Activated naive CD4-positive, alpha-beta T cell treated with anti-CD3 and anti-CD28 coated beads for 36 hours (primary cell): ENCODE results near the gene ERC1. TPM values are rescaled to one million over a fixed set of nuclear protein-coding genes. Genes with fewer than 3 reads are reported as not detected.

Experiments
- CTCF ChIA-PET: fragments of 350-600 bp; sonication (Branson Sonifier 250); formaldehyde crosslinking; loops from one replicate; lab custom pipeline; 2021; ENCODE audit warnings: antibody characterized with exemption; lab: Charles Lee
- DNase-seq: peaks from one replicate; pipeline ENCODE4 v3.0.0-alpha.2; 2020
- H3K27ac Mint-ChIP-seq: one replicate; pipeline ENCODE4 v1.8.0; 2021; ENCODE audit warnings: mild to moderate bottlenecking, mixed read lengths
- H3K27me3 Mint-ChIP-seq: one replicate; pipeline ENCODE4 v1.8.0; 2021; ENCODE audit warnings: low read depth, mixed read lengths
- H3K36me3 Mint-ChIP-seq: one replicate; pipeline ENCODE4 v1.8.0; 2021; ENCODE audit warnings: low read depth, mixed read lengths
- H3K4me1 Mint-ChIP-seq: one replicate; pipeline ENCODE4 v1.8.0; 2021; ENCODE audit warnings: low read depth, mixed read lengths
- H3K4me3 Mint-ChIP-seq: one replicate; pipeline ENCODE4 v1.8.0; 2021; ENCODE audit warnings: mild to moderate bottlenecking, moderate library complexity, mixed read lengths
- H3K9me3 Mint-ChIP-seq: one replicate; pipeline ENCODE4 v1.8.0; 2021; ENCODE audit warnings: mixed read lengths
- intact Hi-C: fragments of 100-400 bp; cut with micrococcal nuclease; formaldehyde crosslinking; loops from one replicate; pipeline ENCODE4 v1.15.1; 2023
- total RNA-seq, 2 experiments: library from RNA; stranded (reverse); gene quantifications; one replicate each; pipeline ENCODE4 v1.2.3, GENCODE V29; 2021

ERC1 gene
- total RNA-seq, 2 experiments from 2014 or later = 17.4 to 20.7 TPM

DNA sequence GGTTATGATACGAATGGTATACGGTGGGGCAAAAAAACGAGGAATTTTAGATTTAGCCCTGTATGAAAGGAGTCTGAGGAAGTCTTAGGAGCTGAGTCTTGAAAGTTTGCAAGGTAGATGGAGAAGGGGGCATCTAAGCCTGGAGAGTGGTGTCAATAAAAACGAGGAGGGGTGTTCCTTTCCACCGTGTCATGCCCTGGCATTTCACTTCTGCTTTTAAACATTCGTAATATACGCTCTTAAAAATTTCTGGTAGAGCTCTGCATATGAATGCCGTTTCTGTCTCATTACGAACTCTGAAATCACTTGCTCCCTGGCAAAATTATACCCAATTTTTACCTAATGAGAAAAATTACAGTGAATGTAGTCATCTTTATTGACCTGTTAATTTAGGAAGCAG, 170.2 kb downstream of the ERC1 start:
- Mint-ChIP-seq H3K27ac (no peak overlapping the region), H3K4me1 (peaks cover 2% of the 10 kb centered on the region), H3K27me3 (no peaks in the 10 kb centered on the region), H3K4me3 (no peak overlapping the region), H3K9me3 (no peaks in the 10 kb centered on the region), H3K36me3 (peaks cover 4% of the 10 kb centered on the region)
- no peak for DNase-seq
- intact Hi-C loops = no loop called here
- CTCF ChIA-PET = no interaction called here

DNA sequence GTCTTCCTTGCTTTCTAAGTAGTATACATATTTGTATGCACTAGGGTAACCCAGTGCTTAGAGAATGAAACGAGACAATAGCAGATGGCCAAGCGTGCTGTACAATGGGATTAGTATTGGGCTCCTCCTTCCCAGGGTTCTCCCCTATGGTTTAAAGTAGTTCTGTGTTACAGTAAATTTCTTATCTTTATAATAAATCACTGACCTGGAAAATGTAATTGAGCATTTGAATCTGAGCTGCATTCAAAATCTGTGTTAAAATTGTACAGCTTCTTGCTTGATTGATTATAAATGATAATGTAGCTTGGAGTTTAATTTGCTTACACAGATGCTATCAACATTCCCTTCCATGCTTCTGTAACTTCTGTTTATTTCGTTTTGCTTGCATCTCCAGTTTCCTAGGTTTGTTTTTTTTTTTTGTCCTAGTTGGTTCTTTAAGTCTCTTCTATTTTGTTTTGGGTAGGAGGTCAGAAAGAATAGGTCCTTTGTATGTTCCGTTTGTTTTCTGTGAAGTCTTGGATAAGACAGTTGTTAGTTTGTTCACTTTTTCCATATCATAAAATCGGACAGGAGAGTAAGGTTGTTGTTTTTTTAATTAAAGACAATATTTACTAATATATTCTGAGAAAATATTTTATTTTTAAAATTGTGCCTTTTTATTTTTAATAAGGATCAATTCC, 171.2 kb downstream of the ERC1 start:
- intact Hi-C loops = no loop called here
- no peak for DNase-seq
- Mint-ChIP-seq H3K27ac (no peak overlapping the region), H3K9me3 (no peaks in the 10 kb centered on the region), H3K4me1 (peaks cover 2% of the 10 kb centered on the region), H3K36me3 (peaks cover 4% of the 10 kb centered on the region), H3K27me3 (no peaks in the 10 kb centered on the region), H3K4me3 (no peak overlapping the region)
- CTCF ChIA-PET = interaction anchor here (0.6 kb wide), 1 partner anchor 139 kb away, joined by 3 read pairs; no protein-coding TSS in a partner anchor

DNA sequence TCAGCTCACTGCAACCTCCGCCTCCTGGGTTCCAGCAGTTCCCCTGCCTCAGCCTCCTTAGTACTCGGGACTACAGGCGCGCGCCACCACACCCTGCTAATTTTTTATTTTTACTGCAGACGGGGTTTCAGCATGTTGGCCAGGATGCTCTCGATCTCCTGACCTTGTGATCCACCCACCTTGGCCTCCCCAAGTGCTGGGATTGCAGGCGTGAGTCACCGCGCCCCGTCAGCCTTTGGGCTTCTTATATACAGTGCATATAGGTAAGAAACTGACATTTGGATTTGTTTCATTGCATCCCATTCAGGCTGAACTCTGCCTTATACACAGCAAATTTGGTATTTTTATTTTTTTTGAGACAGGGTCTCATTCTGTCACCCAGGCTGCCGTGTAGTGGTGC, 176.8 kb downstream of the ERC1 start:
- no peak for DNase-seq
- Mint-ChIP-seq H3K36me3 (peaks cover 11% of the 10 kb centered on the region), H3K4me1 (no peaks in the 10 kb centered on the region), H3K4me3 (no peak overlapping the region), H3K9me3 (no peaks in the 10 kb centered on the region), H3K27me3 (no peaks in the 10 kb centered on the region), H3K27ac (no peak overlapping the region)
- CTCF ChIA-PET = no interaction called here
- intact Hi-C loops = no loop called here

DNA sequence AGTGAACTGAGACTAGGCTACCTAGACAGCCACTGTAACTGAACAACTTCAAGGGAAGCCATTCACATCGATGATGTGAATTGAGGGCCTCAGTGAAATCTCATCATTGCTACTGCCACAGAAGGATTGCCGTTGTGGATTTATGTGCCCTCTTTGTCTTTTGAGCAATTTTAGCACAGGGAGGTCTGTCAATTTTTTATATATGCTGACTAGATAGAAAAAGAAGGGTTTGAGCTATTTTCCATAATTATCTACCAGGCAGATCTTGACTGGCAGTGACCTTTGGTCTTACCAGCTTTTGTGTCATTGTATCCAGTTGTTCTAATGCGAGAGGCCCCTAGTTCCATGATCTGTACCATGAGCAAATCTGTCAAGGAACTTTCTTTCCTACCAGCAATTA, 179.4 kb downstream of the ERC1 start:
- peaks cover 9% of the 10 kb centered on the region for H3K36me3 Mint-ChIP-seq

DNA sequence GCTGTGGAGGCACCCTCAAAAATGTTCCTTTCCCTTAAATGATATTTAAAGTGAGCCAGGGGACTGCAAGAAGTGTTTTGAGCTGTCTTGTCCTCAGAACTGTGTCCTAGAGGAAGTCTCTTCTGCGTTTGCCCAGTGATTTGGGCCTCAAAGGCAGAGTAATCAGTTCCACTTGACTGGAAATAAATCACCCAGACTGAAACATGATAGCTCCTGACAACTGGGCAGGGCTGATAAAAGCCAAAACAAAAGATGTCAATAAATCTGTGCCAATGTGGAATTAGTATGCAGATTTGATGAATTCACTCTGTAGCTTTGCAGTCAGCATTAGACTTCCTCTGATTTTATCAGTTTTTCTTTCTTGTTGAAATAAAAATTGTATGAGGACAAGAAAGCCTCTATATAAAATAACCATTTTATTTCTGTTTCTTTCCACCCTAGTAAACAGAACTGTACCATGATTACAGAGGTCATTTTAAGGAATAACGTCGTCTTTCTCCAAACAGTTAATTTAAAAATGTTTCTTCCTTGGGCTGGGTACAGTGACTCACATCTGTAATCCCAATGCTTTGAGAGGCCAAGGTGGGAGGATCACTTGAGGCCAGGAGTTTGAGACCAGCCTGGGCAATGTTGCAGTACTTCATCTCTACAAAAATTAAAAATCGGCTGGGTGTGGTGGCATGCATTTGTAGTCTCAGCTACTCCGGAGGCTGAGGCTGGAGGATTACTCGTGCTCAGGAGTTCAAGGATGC, 180.8 kb downstream of the ERC1 start:
- CTCF ChIA-PET = no interaction called here
- Mint-ChIP-seq H3K4me1 (no peaks in the 10 kb centered on the region), H3K27me3 (no peaks in the 10 kb centered on the region), H3K27ac (no peak overlapping the region), H3K4me3 (no peak overlapping the region), H3K36me3 (peaks cover 15% of the 10 kb centered on the region), H3K9me3 (no peaks in the 10 kb centered on the region)
- intact Hi-C loops = no loop called here
- DNase-seq = no peak

More for the DNA sequence above, 179.4 kb downstream of the ERC1 start:
- no peaks in the 10 kb centered on the region for H3K9me3 Mint-ChIP-seq
- no peak overlapping the region for H3K27ac Mint-ChIP-seq
- CTCF ChIA-PET = no interaction called here
- no peaks in the 10 kb centered on the region for H3K4me1 Mint-ChIP-seq
- intact Hi-C loops = no loop called here
- H3K27me3 Mint-ChIP-seq = no peaks in the 10 kb centered on the region
- H3K4me3 Mint-ChIP-seq = no peak overlapping the region
- DNase-seq = no peak

DNA sequence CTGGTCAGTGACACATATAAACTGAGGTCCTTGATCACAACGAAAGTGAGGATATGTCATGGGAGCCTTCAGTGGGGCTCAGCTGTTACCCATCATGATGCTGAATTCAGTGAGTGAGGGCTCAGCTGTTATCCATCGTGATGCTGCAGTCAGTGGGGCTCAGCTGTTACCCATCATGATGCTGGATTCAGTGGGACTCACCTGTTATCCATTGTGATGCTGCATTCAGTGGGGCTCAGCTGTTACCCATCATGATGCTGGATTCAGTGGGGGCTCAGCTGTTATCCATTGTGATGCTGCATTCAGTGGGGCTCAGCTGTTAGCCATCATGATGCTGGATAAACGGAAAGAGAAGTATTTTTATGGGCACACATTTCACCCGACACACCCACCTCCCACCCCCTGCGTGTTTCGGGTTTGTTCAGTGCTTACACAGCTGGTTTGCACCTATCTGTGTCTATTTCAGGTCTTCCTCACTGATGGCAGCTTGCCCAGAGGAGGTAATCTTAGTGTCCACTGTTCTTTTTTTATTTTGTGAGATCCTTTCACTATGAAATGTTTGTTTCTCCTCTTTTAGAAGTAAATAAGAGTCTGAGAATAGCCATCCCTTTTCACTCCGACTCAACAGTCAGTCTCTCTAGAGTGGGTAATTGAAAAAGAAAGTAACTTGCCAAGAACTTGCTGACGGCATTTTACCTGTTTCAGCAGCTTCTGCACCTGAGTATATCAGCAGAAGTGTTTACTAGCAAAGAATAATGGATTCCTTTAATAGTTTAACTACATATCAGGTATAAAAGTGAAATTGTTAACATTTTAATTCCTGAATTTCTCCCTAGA, 183.0 kb downstream of the ERC1 start:
- intact Hi-C loops = no loop called here
- H3K4me3 Mint-ChIP-seq = no peak overlapping the region
- H3K36me3 Mint-ChIP-seq = peaks cover 12% of the 10 kb centered on the region
- CTCF ChIA-PET = interaction anchor here (0.5 kb wide), 1 partner anchor 57 kb away, joined by 4 read pairs; no protein-coding TSS in a partner anchor
- H3K9me3 Mint-ChIP-seq = no peaks in the 10 kb centered on the region
- no peaks in the 10 kb centered on the region for H3K27me3 Mint-ChIP-seq
- no peak overlapping the region for H3K27ac Mint-ChIP-seq
- DNase-seq = no peak
- no peaks in the 10 kb centered on the region for H3K4me1 Mint-ChIP-seq

DNA sequence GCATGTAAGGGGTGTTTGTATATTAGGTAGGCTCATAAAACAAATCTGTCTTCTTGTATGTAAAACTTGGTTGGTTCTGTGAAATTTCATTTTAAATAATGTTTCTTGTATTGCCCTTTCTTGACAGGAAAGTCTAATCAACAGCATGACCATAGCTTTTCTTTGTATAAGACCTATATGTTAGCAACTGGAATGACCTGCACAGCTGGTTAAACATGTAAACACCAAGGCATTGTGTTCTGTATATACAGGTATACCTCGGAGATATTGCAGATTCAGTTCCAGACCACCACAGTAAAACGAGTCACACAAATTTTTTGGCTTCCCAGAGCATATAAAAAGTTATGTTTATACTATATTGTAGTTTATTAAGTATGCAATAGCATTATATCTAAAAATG, 183.6 kb downstream of the ERC1 start:
- intact Hi-C loops = no loop called here
- H3K27me3 Mint-ChIP-seq = no peaks in the 10 kb centered on the region
- no peak overlapping the region for H3K27ac Mint-ChIP-seq
- no peak overlapping the region for H3K4me3 Mint-ChIP-seq
- no peaks in the 10 kb centered on the region for H3K4me1 Mint-ChIP-seq
- H3K36me3 Mint-ChIP-seq = peaks cover 9% of the 10 kb centered on the region
- CTCF ChIA-PET = no interaction called here
- no peaks in the 10 kb centered on the region for H3K9me3 Mint-ChIP-seq
- no peak for DNase-seq

DNA sequence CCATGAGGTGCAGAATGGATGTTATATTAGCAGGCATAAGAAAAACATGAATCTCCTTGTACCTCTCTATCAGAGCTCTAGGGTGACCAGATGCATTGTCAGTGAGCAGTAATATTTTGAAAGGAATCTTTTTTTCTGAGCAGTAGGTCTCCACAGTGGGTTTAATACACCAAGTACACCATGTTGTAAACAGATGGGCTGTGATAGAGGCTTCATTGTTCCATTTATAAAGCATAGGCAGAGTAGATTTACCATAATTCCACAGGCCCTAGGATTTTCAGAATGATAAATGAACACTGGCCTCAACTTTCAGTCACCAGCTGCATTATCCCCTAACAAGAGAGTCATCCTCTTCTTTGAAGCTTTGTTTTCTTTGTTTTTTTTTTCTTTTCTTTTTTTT, 185.2 kb downstream of the ERC1 start:
- no peak for DNase-seq

DNA sequence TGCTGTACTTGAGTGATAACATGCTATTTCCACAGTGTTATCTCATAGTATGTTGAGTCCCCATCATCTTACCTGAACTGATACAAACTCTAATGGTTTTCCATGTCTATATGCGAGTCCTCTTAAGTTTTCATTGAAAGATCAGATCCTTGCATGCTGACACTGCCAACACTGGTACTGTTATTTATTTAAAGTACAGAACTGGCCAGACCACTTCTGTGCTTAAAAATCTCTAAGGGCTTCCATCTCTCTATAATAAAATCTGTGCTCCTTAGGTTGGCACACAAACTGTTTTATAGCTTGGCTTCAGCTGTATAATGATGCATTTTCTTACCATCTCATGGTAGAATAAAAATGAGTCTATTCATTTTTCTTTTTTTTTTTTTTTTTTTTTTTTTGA, 188.1 kb downstream of the ERC1 start:
- no peaks in the 10 kb centered on the region for H3K9me3 Mint-ChIP-seq
- H3K36me3 Mint-ChIP-seq = peaks cover 10% of the 10 kb centered on the region
- CTCF ChIA-PET = interaction anchor here (0.7 kb wide), 1 partner anchor 15 kb away, joined by 4 read pairs; no protein-coding TSS in a partner anchor
- DNase-seq = no peak
- no peaks in the 10 kb centered on the region for H3K4me1 Mint-ChIP-seq
- H3K27ac Mint-ChIP-seq = no peak overlapping the region
- H3K4me3 Mint-ChIP-seq = no peak overlapping the region
- H3K27me3 Mint-ChIP-seq = no peaks in the 10 kb centered on the region
- intact Hi-C loops = no loop called here

More for the DNA sequence above, 185.2 kb downstream of the ERC1 start:
- Mint-ChIP-seq H3K36me3 (peaks cover 9% of the 10 kb centered on the region), H3K4me3 (no peak overlapping the region), H3K27me3 (no peaks in the 10 kb centered on the region), H3K27ac (no peak overlapping the region), H3K4me1 (no peaks in the 10 kb centered on the region), H3K9me3 (no peaks in the 10 kb centered on the region)
- CTCF ChIA-PET = interaction anchor here (0.6 to 2.0 kb wide), 3 partner anchors 58 to 345 kb away, joined by 3 to 6 read pairs (median 3); no protein-coding TSS in a partner anchor
- intact Hi-C loops = no loop called here

DNA sequence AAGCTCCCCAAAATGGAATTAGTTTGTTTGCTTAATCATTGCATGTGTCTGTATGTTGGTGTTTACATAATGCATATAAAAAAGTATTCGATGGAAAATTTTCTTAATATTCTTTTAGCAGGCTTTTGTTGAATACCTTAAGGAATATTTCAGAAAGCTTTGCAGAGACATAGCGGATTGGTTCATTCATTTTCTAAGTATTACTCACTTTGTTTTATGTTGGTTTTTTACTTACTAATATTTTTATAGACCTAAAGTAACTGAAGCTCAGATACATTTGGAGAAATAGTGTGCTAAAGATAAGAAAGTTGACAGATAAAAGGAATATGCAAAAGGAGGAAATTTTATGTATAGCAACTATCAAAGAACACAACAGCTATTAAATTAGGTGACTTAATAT, 191.0 kb downstream of the ERC1 start:
- intact Hi-C loops = no loop called here
- H3K27me3 Mint-ChIP-seq = no peaks in the 10 kb centered on the region

DNA sequence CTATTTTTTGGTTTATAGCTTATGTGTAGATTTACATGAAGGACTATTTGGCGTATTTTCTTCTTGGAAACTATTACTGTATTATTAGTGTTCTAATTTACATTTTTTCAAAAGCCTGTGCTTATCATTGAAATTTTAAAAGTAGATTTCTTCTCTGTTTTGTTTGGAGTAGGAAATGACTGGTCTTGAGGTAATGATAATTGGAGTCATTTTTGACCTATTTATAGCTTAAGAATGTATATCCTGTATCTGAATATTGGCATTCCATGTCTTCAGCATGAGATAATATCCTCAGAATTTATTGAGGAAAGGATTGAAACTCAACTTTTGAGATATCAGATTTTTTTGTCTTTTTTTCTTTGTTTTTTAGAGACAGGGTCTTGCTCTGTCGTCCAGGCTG, 193.4 kb downstream of the ERC1 start:
- CTCF ChIA-PET = interaction anchor here (0.6 to 0.7 kb wide), 2 partner anchors 67 to 801 kb away, joined by 3 to 5 read pairs; no protein-coding TSS in a partner anchor
- DNase-seq = no peak
- Mint-ChIP-seq H3K9me3 (no peaks in the 10 kb centered on the region), H3K4me1 (peaks cover 7% of the 10 kb centered on the region), H3K4me3 (no peak overlapping the region), H3K27ac (no peak overlapping the region), H3K36me3 (peaks cover 12% of the 10 kb centered on the region), H3K27me3 (no peaks in the 10 kb centered on the region)
- intact Hi-C loops = loop anchor here (2.0 kb wide), 1 partner anchor 58 kb away; no protein-coding TSS in a partner anchor

More for the DNA sequence above, 191.0 kb downstream of the ERC1 start:
- H3K36me3 Mint-ChIP-seq = peaks cover 9% of the 10 kb centered on the region
- no peak for DNase-seq
- CTCF ChIA-PET = interaction anchor here (0.6 to 1.9 kb wide), 4 partner anchors 10 to 323 kb away, joined by 4 to 7 read pairs (median 4); no protein-coding TSS in a partner anchor
- H3K4me1 Mint-ChIP-seq = peaks cover 7% of the 10 kb centered on the region
- no peak overlapping the region for H3K27ac Mint-ChIP-seq
- no peaks in the 10 kb centered on the region for H3K9me3 Mint-ChIP-seq
- H3K4me3 Mint-ChIP-seq = no peak overlapping the region
